ENCODE data around the gene MVP.
"Not testable (repeated sequence)": the region's sequence is repeated elsewhere in the genome, so short reads cannot be mapped to it uniquely, and the experiment has no call there.

The MVP gene

GRCh38 chr16:29863669-29863984, 43.4 kb downstream of the MVP start:
- POLR2A ChIA-PET, result interaction anchor here (0.6 to 2.5 kb wide), 11 partner anchors 8 to 165 kb away, joined by 3 to 8 read pairs (median 4); partner anchors contain the start of genes ASPHD1, KCTD13, SEZ6L2 and TAOK2
- CTCF ChIA-PET, result interaction anchor here (1.0 to 1.1 kb wide), 4 partner anchors 10 to 98 kb away, joined by 3 to 4 read pairs (median 3); partner anchors contain the start of gene TMEM219
- TF ChIP-seq HDGF (IDR thresholded peaks at IDR 0.05; ENCODE audit: borderline replicate concordance) (0 out of 2 replicates have a peak, but pooled peaks have one; percentile 89), L3MBTL2 (conservative IDR thresholded peaks at IDR 0.05) (peak; percentile 69), FOXA1 (IDR thresholded peaks at IDR 0.05) (no peak), TARDBP (IDR thresholded peaks at IDR 0.05) (no peak), NFRKB (IDR thresholded peaks at IDR 0.05) (no peak)
- no peak for DNase-seq (ENCODE audit: extremely low spot score)

GRCh38 chr16:29864205-29864604, 43.9 kb downstream of the MVP start:
- ChIA-PET CTCF (interaction anchor here (1.0 kb wide), 1 partner anchor 97 kb away, joined by 3 read pairs; the partner anchor contains the start of gene TMEM219), POLR2A (interaction anchor here (0.6 to 2.5 kb wide), 6 partner anchors 11 to 165 kb away, joined by 3 to 8 read pairs (median 4); partner anchors contain the start of genes KCTD13, PAGR1 and TAOK2)
- TF ChIP-seq BHLHE40 (IDR thresholded peaks at IDR 0.05; ENCODE audit: borderline replicate concordance), result no peak
- no peak for TF ChIP-seq ARNT (IDR thresholded peaks at IDR 0.05)
- no peak for TF ChIP-seq L3MBTL2 (conservative IDR thresholded peaks at IDR 0.05)
- no peak for TF ChIP-seq NFRKB (IDR thresholded peaks at IDR 0.05)
- no peak for TF ChIP-seq FOXM1 (IDR thresholded peaks at IDR 0.05; ENCODE audit: borderline replicate concordance)
- no peak for TF ChIP-seq ZNF384 (IDR thresholded peaks at IDR 0.05)
- TF ChIP-seq FOXK2 (IDR thresholded peaks at IDR 0.05), result no peak
- TF ChIP-seq ELF4 (IDR thresholded peaks at IDR 0.05), result no peak
- TF ChIP-seq HDGF (IDR thresholded peaks at IDR 0.05; ENCODE audit: borderline replicate concordance), result no peak
- no peak for TF ChIP-seq TARDBP (IDR thresholded peaks at IDR 0.05)
- TF ChIP-seq CTBP1 (IDR thresholded peaks at IDR 0.05; ENCODE audit: borderline replicate concordance), result no peak
- no peak for TF ChIP-seq LEF1 (IDR thresholded peaks at IDR 0.05; ENCODE audit: borderline replicate concordance)
- TF ChIP-seq SUZ12 (IDR thresholded peaks at IDR 0.05), result no peak
- no peak for TF ChIP-seq SP1 (IDR thresholded peaks at IDR 0.05)
- TF ChIP-seq, protein P1, sequence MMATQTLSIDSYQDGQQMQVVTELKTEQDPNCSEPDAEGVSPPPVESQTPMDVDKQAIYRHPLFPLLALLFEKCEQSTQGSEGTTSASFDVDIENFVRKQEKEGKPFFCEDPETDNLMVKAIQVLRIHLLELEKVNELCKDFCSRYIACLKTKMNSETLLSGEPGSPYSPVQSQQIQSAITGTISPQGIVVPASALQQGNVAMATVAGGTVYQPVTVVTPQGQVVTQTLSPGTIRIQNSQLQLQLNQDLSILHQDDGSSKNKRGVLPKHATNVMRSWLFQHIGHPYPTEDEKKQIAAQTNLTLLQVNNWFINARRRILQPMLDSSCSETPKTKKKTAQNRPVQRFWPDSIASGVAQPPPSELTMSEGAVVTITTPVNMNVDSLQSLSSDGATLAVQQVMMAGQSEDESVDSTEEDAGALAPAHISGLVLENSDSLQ (IDR thresholded peaks at IDR 0.05), result no peak
- TF ChIP-seq FOXA1 (IDR thresholded peaks at IDR 0.05), result no peak
- DNase-seq (ENCODE audit: extremely low spot score), result no peak

DNA sequence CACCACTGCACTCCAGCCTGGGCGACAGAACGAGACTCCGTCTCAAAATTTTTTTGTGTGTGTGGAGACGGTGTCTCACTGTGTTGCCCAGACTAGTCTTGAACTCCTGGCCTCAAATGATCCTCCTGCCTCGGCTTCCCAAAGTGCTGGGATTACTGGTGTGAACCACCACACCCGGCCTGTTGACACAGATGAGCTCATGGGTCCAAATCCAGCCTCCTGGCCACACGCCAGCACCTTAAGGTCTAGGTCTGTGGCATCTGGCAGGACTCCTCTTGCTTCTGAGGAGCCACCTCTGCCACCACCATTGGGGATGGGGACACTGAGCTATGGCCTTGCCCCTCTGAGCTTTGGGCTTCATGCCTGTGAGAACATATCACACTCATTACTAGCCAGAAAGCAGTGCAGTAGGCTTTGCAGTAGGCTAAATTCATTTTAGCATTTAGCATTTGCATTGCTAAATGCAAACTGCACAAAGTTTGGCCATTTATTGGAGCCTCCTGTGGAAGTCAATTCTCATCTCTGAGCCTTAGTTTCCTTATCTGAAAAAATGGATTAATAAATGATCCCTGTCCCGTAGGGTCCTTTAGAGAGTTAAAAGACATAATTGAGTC, 48.2 kb downstream of the MVP start:
- CTCF ChIA-PET, result interaction anchor here (0.7 to 1.3 kb wide), 3 partner anchors 9 to 51 kb away, joined by 3 to 4 read pairs (median 4); no protein-coding TSS in a partner anchor
- POLR2A ChIA-PET, result interaction anchor here (0.8 to 2.0 kb wide), 3 partner anchors 32 to 58 kb away, joined by 3 to 7 read pairs (median 4); partner anchors contain the start of genes KCTD13 and PAGR1
- TF ChIP-seq FOXA1 (IDR thresholded peaks at IDR 0.05) (no peak), ELF4 (IDR thresholded peaks at IDR 0.05) (no peak)
- DNase-seq (ENCODE audit: extremely low spot score), result no peak

GRCh38 chr16:29869067-29869466, 48.8 kb downstream of the MVP start:
- CTCF ChIA-PET, result interaction anchor here (0.7 to 1.3 kb wide), 2 partner anchors 21 to 52 kb away, joined by 3 to 4 read pairs; no protein-coding TSS in a partner anchor
- not testable (repeated sequence) for DNase-seq (ENCODE audit: extremely low spot score)
- POLR2A ChIA-PET, result interaction anchor here (0.8 to 2.0 kb wide), 2 partner anchors 53 to 57 kb away, joined by 3 to 7 read pairs; partner anchors contain the start of genes KCTD13 and PAGR1

DNA sequence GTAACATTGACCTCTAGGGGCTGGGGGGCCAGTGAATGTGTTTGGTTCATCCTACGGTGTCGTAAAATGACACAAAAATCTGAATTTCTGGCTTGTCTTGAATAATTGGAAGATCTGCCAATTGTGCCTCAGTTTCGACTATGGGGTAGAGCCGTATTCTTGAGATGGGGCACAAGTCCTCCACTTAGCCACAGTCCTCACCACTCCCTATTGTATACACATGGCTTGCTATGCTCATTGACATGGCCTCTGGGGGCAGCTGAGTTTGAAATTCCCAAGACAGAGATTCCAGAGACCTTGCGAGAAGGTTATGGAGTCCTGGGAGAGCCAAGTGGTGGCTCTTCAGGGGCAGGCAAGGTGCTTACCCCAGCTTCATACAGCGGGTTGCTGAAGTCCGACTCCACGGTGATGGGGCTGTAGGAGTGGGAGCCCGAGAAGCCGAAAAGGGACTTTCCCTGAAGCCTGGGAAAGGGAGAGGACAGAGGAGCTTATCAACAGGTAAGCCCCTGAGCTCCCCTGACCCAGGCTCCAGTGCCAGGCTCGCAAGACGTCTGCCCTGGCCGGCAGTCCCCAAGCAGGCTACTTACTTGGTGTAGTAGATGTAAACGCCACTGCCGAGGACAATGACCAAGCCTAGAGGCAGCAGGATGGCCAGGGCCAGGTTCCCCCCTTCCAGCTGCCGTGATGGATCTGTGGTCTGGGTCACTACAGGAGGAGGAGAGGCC, 51.7 kb downstream of the MVP start:
- CTCF ChIA-PET, result no interaction called here
- POLR2A ChIA-PET, result interaction anchor here (0.8 kb wide), 1 partner anchor 9 kb away, joined by 4 read pairs; the partner anchor contains the start of gene CDIPT

GRCh38 chr16:29873319-29873718, 53.1 kb downstream of the MVP start:
- ChIA-PET POLR2A (interaction anchor here (1.0 kb wide), 1 partner anchor 66 kb away, joined by 3 read pairs; no protein-coding TSS in a partner anchor), CTCF (interaction anchor here (1.0 kb wide), 1 partner anchor 10 kb away, joined by 3 read pairs; the partner anchor contains the start of gene CDIPT)
- no peak for DNase-seq (ENCODE audit: extremely low spot score)
- TF ChIP-seq, protein P1 (IDR thresholded peaks at IDR 0.05), result no peak
- TF ChIP-seq SP1 (IDR thresholded peaks at IDR 0.05) (no peak), ZNF384 (IDR thresholded peaks at IDR 0.05) (no peak), LEF1 (IDR thresholded peaks at IDR 0.05; ENCODE audit: borderline replicate concordance) (no peak), FOXM1 (IDR thresholded peaks at IDR 0.05; ENCODE audit: borderline replicate concordance) (no peak), HDGF (IDR thresholded peaks at IDR 0.05; ENCODE audit: borderline replicate concordance) (no peak), CTBP1 (IDR thresholded peaks at IDR 0.05; ENCODE audit: borderline replicate concordance) (no peak), ARNT (IDR thresholded peaks at IDR 0.05) (no peak), FOXK2 (IDR thresholded peaks at IDR 0.05) (no peak), NFRKB (IDR thresholded peaks at IDR 0.05) (no peak), BHLHE40 (IDR thresholded peaks at IDR 0.05; ENCODE audit: borderline replicate concordance) (no peak), L3MBTL2 (conservative IDR thresholded peaks at IDR 0.05) (no peak), SUZ12 (IDR thresholded peaks at IDR 0.05) (no peak), ELF4 (IDR thresholded peaks at IDR 0.05) (no peak), TARDBP (IDR thresholded peaks at IDR 0.05) (no peak)

More for the DNA sequence above, 51.7 kb downstream of the MVP start:
- TF ChIP-seq FOXK2 (IDR thresholded peaks at IDR 0.05), result no peak
- no peak for TF ChIP-seq CTBP1 (IDR thresholded peaks at IDR 0.05; ENCODE audit: borderline replicate concordance)
- TF ChIP-seq FOXM1 (IDR thresholded peaks at IDR 0.05; ENCODE audit: borderline replicate concordance), result no peak
- no peak for TF ChIP-seq SUZ12 (IDR thresholded peaks at IDR 0.05)
- TF ChIP-seq ELF4 (IDR thresholded peaks at IDR 0.05), result no peak
- TF ChIP-seq TARDBP (IDR thresholded peaks at IDR 0.05), result no peak
- no peak for TF ChIP-seq HDGF (IDR thresholded peaks at IDR 0.05; ENCODE audit: borderline replicate concordance)
- no peak for TF ChIP-seq LEF1 (IDR thresholded peaks at IDR 0.05; ENCODE audit: borderline replicate concordance)
- TF ChIP-seq, protein P1 (IDR thresholded peaks at IDR 0.05), result no peak
- no peak for TF ChIP-seq NFRKB (IDR thresholded peaks at IDR 0.05)
- TF ChIP-seq FOXA1 (IDR thresholded peaks at IDR 0.05), result no peak
- no peak for TF ChIP-seq ZNF384 (IDR thresholded peaks at IDR 0.05)
- TF ChIP-seq L3MBTL2 (conservative IDR thresholded peaks at IDR 0.05), result no peak
- DNase-seq (ENCODE audit: extremely low spot score), result no peak

All from HEK293T (cell line).